C4-2B (cell line): ENCODE results near the gene GPALPP1.

Source experiments
- H3K27ac ChIP-seq: fragments of 450-650 bp; 2 replicates; pipeline ENCODE4 v1.5.1; 2017
- ZFX ChIP-seq: fragments of 450-650 bp; IDR thresholded peaks from 2 replicates; pipeline ENCODE4 v1.6.1; 2017
- TF ChIP-seq, protein P1 (sequence below): fragments of 450-650 bp; conservative IDR thresholded peaks from 2 replicates; pipeline ENCODE4 v1.5.1; 2017; ENCODE audit warnings: mild to moderate bottlenecking

GPALPP1 gene

DNA sequence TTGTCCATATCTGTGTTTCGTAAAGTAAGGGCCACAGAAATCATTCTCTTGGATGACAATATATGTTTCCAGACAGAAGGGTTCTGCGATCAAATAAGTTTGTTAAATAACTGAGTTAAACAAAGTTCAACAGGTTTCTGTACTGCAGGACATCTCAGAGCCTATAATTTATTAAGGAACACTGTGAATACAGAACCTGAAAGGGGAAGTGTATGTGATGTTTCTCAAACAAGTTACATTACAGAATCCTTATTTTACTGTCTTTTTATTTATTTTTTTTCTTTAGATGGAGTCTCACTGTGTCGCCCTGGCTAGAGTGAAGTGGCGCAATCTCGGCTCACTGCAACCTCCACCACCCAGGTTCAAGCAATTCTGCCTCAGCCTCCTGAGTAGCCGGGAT is 75.6 kb downstream of the GPALPP1 start:
- H3K27ac ChIP-seq: no peak overlapping the region
- TF ChIP-seq ZFX: no peak
- TF ChIP-seq, protein P1, sequence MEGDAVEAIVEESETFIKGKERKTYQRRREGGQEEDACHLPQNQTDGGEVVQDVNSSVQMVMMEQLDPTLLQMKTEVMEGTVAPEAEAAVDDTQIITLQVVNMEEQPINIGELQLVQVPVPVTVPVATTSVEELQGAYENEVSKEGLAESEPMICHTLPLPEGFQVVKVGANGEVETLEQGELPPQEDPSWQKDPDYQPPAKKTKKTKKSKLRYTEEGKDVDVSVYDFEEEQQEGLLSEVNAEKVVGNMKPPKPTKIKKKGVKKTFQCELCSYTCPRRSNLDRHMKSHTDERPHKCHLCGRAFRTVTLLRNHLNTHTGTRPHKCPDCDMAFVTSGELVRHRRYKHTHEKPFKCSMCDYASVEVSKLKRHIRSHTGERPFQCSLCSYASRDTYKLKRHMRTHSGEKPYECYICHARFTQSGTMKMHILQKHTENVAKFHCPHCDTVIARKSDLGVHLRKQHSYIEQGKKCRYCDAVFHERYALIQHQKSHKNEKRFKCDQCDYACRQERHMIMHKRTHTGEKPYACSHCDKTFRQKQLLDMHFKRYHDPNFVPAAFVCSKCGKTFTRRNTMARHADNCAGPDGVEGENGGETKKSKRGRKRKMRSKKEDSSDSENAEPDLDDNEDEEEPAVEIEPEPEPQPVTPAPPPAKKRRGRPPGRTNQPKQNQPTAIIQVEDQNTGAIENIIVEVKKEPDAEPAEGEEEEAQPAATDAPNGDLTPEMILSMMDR: no peak

DNA sequence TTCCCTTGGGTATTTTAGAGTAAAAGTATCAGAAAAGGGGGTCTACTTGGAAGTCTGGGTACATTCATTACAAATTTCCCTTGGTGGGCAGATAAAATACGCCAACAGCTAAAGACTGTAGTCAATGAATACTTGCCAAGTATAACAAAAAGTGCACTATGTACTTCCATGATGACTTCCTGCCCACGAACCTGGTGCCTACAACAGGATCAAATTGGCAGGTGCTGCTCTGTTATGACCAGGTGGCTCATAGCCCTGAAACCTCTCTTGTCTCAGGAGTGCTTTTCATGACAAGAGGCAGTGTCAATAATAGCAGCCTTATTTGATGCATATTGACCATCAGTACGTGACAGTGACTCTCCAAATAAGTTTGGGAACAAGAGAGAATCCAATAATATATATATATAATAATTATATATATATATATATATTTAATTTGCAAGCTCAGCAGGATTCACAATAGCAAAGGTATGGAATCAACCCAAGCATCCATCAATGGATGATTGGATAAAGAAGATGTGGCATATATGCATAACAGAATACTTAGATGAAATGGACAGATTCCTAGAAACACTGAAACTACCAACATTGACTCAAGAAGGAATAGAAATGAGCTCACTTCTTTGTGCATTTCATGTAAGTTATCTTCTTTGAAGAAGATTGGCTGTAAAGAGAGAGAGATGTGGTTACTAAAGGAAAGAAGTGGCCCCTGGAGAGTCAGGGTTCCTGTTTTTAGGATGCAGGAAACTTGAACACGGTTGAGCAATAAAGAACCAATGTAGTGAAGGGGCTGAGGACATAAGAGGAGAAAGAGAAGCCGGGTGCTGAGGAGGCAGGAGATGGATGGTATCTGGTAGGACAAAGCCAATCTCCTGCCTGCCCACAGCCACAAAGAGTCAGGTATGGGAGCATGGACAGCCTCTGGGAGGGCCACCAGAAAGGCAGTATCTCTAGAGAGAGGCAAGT is 79.0 kb downstream of the GPALPP1 start:
- TF ChIP-seq, protein P1: no peak
- no peak for TF ChIP-seq ZFX

DNA sequence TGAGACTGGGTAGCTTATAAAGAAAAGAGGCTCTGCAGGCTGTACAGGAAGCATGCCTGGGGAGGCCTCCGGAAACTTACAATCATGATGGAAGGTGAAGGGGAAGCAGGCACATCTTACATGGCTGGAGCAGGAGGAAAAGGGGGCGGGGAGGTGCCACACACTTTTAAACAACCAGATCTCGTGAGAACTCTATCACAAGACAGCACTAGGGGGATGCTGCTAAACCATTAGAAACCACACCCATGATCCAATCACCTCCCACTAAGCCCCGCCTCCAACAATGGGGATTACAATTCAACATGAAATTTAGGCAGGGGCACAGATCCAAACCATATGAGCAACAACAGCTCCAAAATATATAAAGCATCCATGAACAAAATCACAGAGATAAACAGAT is 84.5 kb downstream of the GPALPP1 start:
- no peak for TF ChIP-seq ZFX
- TF ChIP-seq, protein P1: no peak
- no peak overlapping the region for H3K27ac ChIP-seq

More for the DNA sequence above, 79.0 kb downstream of the GPALPP1 start:
- H3K27ac ChIP-seq: no peak overlapping the region

DNA sequence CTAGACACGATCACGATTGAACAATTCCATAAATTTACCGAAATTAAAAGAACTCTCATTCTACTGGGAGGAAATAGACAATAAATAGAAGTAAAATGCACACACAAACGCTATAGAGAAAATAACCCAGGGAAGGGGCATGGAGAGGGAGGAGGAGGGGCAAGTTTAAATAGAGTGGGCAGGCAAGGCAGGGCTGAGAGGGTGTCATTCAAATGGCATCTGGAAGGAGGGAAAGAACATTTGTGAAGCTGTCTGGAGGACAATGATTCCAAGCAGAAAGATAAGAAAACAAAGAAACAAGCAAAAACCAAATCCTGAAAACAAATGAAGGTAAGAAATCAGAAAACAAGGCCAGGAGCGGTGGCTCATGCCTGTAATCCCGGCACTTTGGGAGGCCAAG is 85.4 kb downstream of the GPALPP1 start:
- TF ChIP-seq, protein P1: no peak
- TF ChIP-seq ZFX: no peak
- no peak overlapping the region for H3K27ac ChIP-seq

DNA sequence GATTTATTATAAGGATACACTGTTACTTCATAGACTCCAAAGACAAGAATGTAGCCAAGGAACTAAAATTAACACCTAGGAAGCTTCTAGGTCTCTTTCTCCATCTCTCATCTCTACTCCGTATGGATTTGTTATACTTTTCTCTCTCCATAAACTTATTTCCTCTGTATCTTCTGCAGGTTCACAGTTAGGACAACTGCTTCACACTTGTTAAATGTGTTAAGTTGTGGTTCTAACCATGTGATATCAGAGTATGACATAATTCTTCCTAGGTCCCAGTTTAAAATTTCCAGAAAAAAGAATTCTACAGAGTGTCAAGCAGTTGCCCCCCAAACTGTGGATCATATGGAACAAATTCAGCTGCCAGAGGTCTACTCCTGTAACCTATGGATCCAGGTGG is 88.7 kb downstream of the GPALPP1 start:
- no peak for TF ChIP-seq ZFX
- TF ChIP-seq, protein P1: no peak
- H3K27ac ChIP-seq: no peak overlapping the region
